ENCODE measurements around the gene MAD1L1. TPM values are rescaled to one million over a fixed set of nuclear protein-coding genes. Genes with fewer than 3 reads are reported as not detected.

The MAD1L1 gene
- polyA plus RNA-seq, 1 experiment, result 32.0 TPM

GRCh38 chr7:2004841-2005725 is 227.7 kb downstream of the MAD1L1 start:
- H3K4me3 ChIP-seq (ENCODE audit: low read depth, low read length), result no peak overlapping the region
- peaks cover 5% of the 10 kb centered on the region for H3K36me3 ChIP-seq (ENCODE audit: control insufficient read depth, insufficient read depth, low read length)
- ChIA-PET POLR2A (no interaction called here), CTCF (no interaction called here)
- no peak for DNase-seq (ENCODE audit: low read depth)
- H3K27me3 ChIP-seq (ENCODE audit: control insufficient read depth, insufficient read depth, low read length), result no peaks in the 10 kb centered on the region
- no peak for TF ChIP-seq CTCF (IDR thresholded peaks at IDR 0.05; ENCODE audit: insufficient read depth, low read depth, low read length)

DNA sequence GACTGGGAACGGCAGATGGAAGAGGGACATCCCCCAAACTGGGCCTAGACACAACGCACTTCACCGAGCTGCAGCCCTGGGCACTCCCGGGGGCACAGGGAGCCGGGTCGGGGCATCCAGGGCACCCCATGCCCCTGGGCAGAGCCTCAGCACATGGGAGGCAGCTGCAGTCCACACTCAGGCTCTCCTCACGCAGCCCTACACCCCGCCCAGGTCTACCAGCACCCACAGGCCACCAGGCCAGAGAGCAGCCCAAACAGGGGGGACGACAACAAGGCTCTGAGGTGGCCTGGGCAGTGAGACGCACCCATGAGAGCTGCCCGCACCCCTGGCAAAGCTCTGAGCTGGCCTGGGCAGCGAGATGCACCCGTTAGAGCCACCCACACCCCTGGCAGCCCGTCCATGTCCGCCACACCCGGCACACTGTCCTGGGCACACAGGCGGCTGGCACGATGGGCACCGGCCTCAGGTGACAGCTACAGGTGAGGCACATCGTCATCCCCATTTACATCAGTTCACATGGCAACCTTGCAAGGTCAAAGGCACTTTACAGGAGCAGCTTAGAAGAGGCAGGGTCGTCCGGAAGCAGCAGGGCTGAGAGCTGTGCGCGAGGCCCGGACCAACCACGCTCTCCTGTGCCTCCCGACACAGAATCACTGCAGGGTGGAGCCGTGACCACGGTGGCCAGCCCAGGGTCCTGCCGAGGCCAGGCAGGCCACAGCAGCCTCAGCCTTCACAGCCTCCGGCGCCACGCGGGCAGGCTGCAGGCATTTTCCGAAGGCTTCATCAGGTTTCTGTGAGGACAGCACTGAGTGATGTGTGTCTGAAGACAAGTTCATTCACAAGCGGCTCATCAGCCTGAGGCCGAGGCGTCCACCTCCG is 228.6 kb downstream of the MAD1L1 start:
- Histone ChIP-seq H3K27me3 (ENCODE audit: control insufficient read depth, insufficient read depth, low read length) (no peaks in the 10 kb centered on the region), H3K4me3 (ENCODE audit: low read depth, low read length) (no peak overlapping the region), H3K36me3 (ENCODE audit: control insufficient read depth, insufficient read depth, low read length) (peaks cover 5% of the 10 kb centered on the region)
- DNase-seq (ENCODE audit: low read depth), result no peak
- no peak for TF ChIP-seq CTCF (IDR thresholded peaks at IDR 0.05; ENCODE audit: insufficient read depth, low read depth, low read length)
- CTCF ChIA-PET, result interaction anchor here (0.8 kb wide), 1 partner anchor 9 kb away, joined by 4 read pairs; no protein-coding TSS in a partner anchor
- POLR2A ChIA-PET, result no interaction called here

- no peaks in the 10 kb centered on the region for H3K27me3 ChIP-seq (ENCODE audit: control insufficient read depth, insufficient read depth, low read length)
- ChIA-PET CTCF (interaction anchor here (0.8 kb wide), 1 partner anchor 9 kb away, joined by 4 read pairs; no protein-coding TSS in a partner anchor), POLR2A (no interaction called here)
- DNase-seq (ENCODE audit: low read depth), result no peak
- H3K36me3 ChIP-seq (ENCODE audit: control insufficient read depth, insufficient read depth, low read length), result peaks cover 5% of the 10 kb centered on the region
- no peak for TF ChIP-seq CTCF (IDR thresholded peaks at IDR 0.05; ENCODE audit: insufficient read depth, low read depth, low read length)
- no peak overlapping the region for H3K4me3 ChIP-seq (ENCODE audit: low read depth, low read length)
These were observed 229.3 kb downstream of the MAD1L1 start for GRCh38 chr7:2003451-2003930.

GRCh38 chr7:2002561-2003450 is 229.9 kb downstream of the MAD1L1 start:
- CTCF ChIA-PET, result interaction anchor here (0.8 kb wide), 1 partner anchor 10 kb away, joined by 4 read pairs; no protein-coding TSS in a partner anchor
- no peak for DNase-seq (ENCODE audit: low read depth)
- POLR2A ChIA-PET, result no interaction called here

More at GRCh38 chr7:2002561-2003450, 229.9 kb downstream of the MAD1L1 start:
- Histone ChIP-seq H3K36me3 (ENCODE audit: control insufficient read depth, insufficient read depth, low read length) (peaks cover 5% of the 10 kb centered on the region), H3K27me3 (ENCODE audit: control insufficient read depth, insufficient read depth, low read length) (no peaks in the 10 kb centered on the region), H3K4me3 (ENCODE audit: low read depth, low read length) (no peak overlapping the region)
- TF ChIP-seq CTCF (IDR thresholded peaks at IDR 0.05; ENCODE audit: insufficient read depth, low read depth, low read length), result no peak
